Thyroid gland (tissue), 4 donors: ENCODE data around the gene SAMMSON. TPM values are rescaled to one million over a fixed set of nuclear protein-coding genes. Genes with fewer than 3 reads are reported as not detected.

Experiments
- DNase-seq, 2 donors: peaks; one replicate each; pipeline ENCODE4 v3.0.0-alpha.2; 2019
- H3K27ac ChIP-seq, 3 donors: fragments of 200-600 bp; sonication (generic); 1 replicate in 2 of 3; 2 replicates in 1 of 3; pipeline ENCODE4 v1.5.1; 2016 to 2019; ENCODE audit warnings: mild to moderate bottlenecking in 1 of 3, moderate library complexity in 1 of 3
- H3K27me3 ChIP-seq: fragments of 200-600 bp; sonication (generic); one replicate; pipeline ENCODE4 v1.5.1; 2019
- H3K36me3 ChIP-seq, 2 donors: fragments of 200-600 bp; sonication (generic); one replicate each; pipeline ENCODE4 v1.5.1; 2016 to 2019
- H3K4me1 ChIP-seq, 2 donors: fragments of 200-600 bp; sonication (generic); one replicate each; pipeline ENCODE4 v1.5.1; 2017 to 2019
- H3K4me3 ChIP-seq, 3 donors: fragments of 200-600 bp; sonication (generic); replicated peaks in 1 of 3; 1 replicate in 2 of 3; 2 replicates in 1 of 3; pipeline ENCODE4 v1.5.1; 2016; ENCODE audit warnings: mild to moderate bottlenecking in 1 of 3
- H3K9me3 ChIP-seq: fragments of 200-600 bp; sonication (generic); one replicate; pipeline ENCODE4 v1.5.1; 2017
- POLR2A ChIP-seq, 2 donors: fragments of 450-650 bp; IDR thresholded peaks; one replicate each; pipeline ENCODE4 v1.6.1; 2017; ENCODE audit warnings: antibody characterized with exemption in 2 of 2, mild to moderate bottlenecking in 2 of 2, moderate library complexity in 1 of 2
- WGBS, 2 donors: methylation state at CpG; one replicate each; pipeline ENCODE4 v1.1.5; 2017; 5-methylcytosine and 5-hydroxymethylcytosine counted together
- intact Hi-C: fragments of 100-400 bp; cut with DNase I; formaldehyde crosslinking; loops from one replicate; pipeline ENCODE4 v1.15.1; 2023
- total RNA-seq, 4 donors: library from RNA; depleted of rRNA; stranded (reverse); fragments of >200 nt; gene quantifications; one replicate each; pipeline ENCODE4 v1.2.3, GENCODE V29; 2016
- TF ChIP-seq, protein P1 (sequence below), 6 experiments: fragments of 200-600 bp in 3 of 6; fragments of 450-650 bp in 3 of 6; sonication (generic) in 3 of 6; IDR thresholded peaks; one replicate each; pipeline ENCODE4 v1.5.1; 2016 to 2019; ENCODE audit warnings: antibody characterized with exemption in 6 of 6, mild to moderate bottlenecking in 2 of 6, inconsistent platforms in 1 of 6, moderate library complexity in 1 of 6

Gene SAMMSON
- total RNA-seq, 4 donors from 2014 or later = 0.27 to 0.75 (median 0.63) TPM

DNA sequence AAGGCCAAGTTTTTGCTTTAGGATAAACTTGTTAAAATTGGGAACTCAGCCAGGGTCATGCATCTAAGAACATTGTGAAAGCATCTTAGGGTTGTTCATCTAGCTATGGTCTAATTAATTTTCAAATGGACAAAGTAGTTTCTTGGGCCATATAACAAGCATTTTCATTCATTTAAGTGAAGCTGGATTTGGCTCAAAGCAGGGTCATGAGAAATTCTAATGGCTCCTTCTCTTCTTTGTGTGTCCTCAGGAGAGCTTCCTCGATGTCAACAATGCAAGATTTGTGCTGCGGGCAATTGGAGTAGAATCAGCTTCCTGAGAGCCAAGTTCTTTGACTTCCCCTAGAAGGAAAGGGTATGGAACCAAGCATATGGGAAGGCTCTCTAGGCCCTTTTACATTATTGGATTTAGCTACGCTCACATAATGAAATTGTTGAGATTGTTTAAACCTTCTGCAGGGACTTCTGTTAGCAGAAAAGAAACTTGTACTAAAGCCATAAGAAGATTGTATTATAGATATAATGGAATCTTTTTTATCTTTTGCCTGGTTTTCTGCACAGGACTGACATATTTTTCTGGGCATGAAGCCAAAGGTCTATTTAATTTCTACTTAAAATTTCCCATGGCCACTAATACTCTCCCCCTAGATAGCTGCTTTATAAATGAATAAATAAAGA is 1.8 kb upstream of the SAMMSON start:
- DNase-seq = no peak
- 36 to 40% methylated on average over 3 of the region's 3 CpGs for WGBS, 2 donors
- Histone ChIP-seq H3K4me1 (peaks cover 8% of the 10 kb centered on the region in 2 donors), H3K36me3 (no peaks in the 10 kb centered on the region), H3K27ac (peak overlapping the region in 1 of 3 donors; percentile 21), H3K4me3 (no peak overlapping the region), H3K9me3 (no peaks in the 10 kb centered on the region), H3K27me3 (no peaks in the 10 kb centered on the region)
- intact Hi-C loops = no loop called here
- TF ChIP-seq POLR2A (IDR thresholded peaks at IDR 0.05) = no peak
- TF ChIP-seq, protein P1, sequence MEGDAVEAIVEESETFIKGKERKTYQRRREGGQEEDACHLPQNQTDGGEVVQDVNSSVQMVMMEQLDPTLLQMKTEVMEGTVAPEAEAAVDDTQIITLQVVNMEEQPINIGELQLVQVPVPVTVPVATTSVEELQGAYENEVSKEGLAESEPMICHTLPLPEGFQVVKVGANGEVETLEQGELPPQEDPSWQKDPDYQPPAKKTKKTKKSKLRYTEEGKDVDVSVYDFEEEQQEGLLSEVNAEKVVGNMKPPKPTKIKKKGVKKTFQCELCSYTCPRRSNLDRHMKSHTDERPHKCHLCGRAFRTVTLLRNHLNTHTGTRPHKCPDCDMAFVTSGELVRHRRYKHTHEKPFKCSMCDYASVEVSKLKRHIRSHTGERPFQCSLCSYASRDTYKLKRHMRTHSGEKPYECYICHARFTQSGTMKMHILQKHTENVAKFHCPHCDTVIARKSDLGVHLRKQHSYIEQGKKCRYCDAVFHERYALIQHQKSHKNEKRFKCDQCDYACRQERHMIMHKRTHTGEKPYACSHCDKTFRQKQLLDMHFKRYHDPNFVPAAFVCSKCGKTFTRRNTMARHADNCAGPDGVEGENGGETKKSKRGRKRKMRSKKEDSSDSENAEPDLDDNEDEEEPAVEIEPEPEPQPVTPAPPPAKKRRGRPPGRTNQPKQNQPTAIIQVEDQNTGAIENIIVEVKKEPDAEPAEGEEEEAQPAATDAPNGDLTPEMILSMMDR (IDR thresholded peaks at IDR 0.05) = no peak

DNA sequence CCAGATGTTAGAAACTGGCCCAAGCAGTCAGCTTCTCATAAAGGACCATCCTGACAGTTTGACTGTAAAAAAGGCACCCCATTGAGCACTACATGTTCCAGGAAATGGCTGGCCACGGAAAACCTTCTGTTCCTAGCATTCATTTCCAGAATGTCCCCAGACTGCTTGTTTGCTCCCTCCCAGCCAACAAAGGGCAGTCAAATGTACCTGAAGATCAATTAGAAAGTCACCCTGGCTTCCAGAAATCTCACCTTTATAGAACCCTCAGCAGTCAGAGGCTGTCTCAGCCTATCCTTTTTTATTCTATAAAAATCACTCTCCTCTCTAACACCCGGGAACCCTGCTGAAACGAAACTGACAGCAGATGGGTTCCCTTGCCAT is 784 bp upstream of the SAMMSON start:
- Histone ChIP-seq H3K27me3 (no peaks in the 10 kb centered on the region), H3K9me3 (no peaks in the 10 kb centered on the region), H3K4me3 (no peak overlapping the region), H3K36me3 (no peaks in the 10 kb centered on the region), H3K4me1 (peaks cover 8% of the 10 kb centered on the region in 2 donors), H3K27ac (no peak overlapping the region)
- 63 to 75% methylated on average over 3 of the region's 3 CpGs for WGBS, 2 donors
- intact Hi-C loops = no loop called here
- no peak for DNase-seq
- TF ChIP-seq, protein P1 (IDR thresholded peaks at IDR 0.05) = no peak
- TF ChIP-seq POLR2A (IDR thresholded peaks at IDR 0.05) = no peak

DNA sequence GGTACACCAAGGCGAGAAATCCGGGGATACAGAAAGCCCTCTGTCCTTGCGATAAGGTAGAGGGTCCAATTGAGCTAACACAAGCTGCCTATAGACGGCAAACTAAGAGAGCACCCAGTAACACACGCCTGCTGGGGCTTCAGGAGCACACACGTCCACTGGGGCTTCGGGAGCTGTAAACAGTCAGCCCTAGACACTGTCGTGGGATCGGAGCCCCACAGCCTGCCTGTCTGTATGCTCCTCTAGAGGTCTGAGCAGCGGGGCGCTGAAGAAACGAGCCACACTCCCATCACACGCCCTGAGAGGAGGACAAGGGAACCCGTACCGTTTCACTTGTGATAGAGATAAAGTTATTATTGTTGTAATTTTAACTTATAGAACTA is 486 bp downstream of the SAMMSON start:
- no peak for TF ChIP-seq POLR2A (IDR thresholded peaks at IDR 0.05)
- TF ChIP-seq, protein P1 (IDR thresholded peaks at IDR 0.05) = no peak
- no peaks in the 10 kb centered on the region for H3K27me3 ChIP-seq
- no peaks in the 10 kb centered on the region for H3K36me3 ChIP-seq
- peaks cover 8% of the 10 kb centered on the region in 2 donors for H3K4me1 ChIP-seq
- intact Hi-C loops = no loop called here
- DNase-seq = no peak
- no peak overlapping the region for H3K4me3 ChIP-seq
- no peak overlapping the region for H3K27ac ChIP-seq
- 90 to 96% methylated on average over 15 of the region's 15 CpGs for WGBS, 2 donors
- no peaks in the 10 kb centered on the region for H3K9me3 ChIP-seq

DNA sequence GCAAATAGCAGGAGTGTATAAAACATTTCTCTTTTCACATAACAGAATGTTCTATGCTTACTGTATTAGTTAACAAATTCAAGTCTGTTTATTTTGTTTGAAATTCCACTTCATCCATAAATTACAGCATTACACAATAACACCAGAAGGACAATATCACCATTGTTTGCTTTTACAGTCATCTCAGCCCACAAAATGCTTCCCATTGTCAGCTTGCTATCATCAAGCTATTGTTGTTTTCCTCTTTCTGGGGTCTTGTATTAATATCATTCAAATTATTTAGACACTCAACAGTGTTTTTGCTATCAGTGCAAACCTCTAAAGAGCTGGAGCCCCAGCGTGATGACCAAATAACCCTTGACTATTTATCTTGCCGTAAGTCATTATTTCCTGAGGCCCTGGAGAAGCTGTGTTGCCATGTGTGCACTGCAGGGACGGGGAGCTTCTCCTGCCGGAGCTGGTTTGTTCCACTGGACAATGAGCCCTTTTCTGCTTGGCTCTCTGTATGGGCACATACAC is 1.1 kb downstream of the SAMMSON start:
- H3K27me3 ChIP-seq = no peaks in the 10 kb centered on the region
- intact Hi-C loops = no loop called here
- no peak for TF ChIP-seq POLR2A (IDR thresholded peaks at IDR 0.05)
- TF ChIP-seq, protein P1 (IDR thresholded peaks at IDR 0.05) = no peak
- peaks cover 8% of the 10 kb centered on the region in 2 donors for H3K4me1 ChIP-seq
- no peak for DNase-seq
- no peaks in the 10 kb centered on the region for H3K36me3 ChIP-seq
- H3K27ac ChIP-seq = no peak overlapping the region
- no peaks in the 10 kb centered on the region for H3K9me3 ChIP-seq
- H3K4me3 ChIP-seq = no peak overlapping the region
- 81 to 82% methylated on average over 4 of the region's 4 CpGs for WGBS, 2 donors

DNA sequence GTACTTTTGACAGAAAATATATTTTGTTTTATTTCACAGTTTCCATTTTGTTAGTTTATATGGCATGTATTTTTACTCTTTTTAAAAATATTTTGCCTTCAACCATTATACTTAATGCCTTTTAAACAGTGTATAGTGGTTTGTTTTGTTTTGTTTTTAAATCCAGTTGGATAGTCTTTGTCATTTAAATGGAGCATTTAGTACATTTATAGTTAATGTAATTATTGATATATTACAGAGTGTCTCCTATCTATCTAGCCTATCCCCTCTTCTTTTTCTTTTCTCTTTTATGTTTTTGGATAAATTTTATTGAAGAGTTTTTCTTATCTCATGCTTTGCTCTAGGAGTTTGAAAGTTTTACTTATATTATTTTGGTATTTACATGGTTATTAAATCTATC is 3.6 kb downstream of the SAMMSON start:
- H3K4me1 ChIP-seq = no peaks in the 10 kb centered on the region
- H3K36me3 ChIP-seq = no peaks in the 10 kb centered on the region
- H3K27ac ChIP-seq = no peak overlapping the region
- no peaks in the 10 kb centered on the region for H3K9me3 ChIP-seq
- H3K27me3 ChIP-seq = no peaks in the 10 kb centered on the region
- intact Hi-C loops = no loop called here
- no peak overlapping the region for H3K4me3 ChIP-seq
- DNase-seq = no peak
- no peak for TF ChIP-seq POLR2A (IDR thresholded peaks at IDR 0.05)
- TF ChIP-seq, protein P1 (IDR thresholded peaks at IDR 0.05) = no peak
